HG03196 (cell line): Measurements from ENCODE around the gene SLC15A5.

ENCODE experiments used
- ATAC-seq: cut with Tn5 transposase; IDR thresholded peaks from one replicate; pipeline ENCODE4 v1.9.1; 2021; ENCODE audit not compliant: unreplicated experiment

SLC15A5 gene

DNA sequence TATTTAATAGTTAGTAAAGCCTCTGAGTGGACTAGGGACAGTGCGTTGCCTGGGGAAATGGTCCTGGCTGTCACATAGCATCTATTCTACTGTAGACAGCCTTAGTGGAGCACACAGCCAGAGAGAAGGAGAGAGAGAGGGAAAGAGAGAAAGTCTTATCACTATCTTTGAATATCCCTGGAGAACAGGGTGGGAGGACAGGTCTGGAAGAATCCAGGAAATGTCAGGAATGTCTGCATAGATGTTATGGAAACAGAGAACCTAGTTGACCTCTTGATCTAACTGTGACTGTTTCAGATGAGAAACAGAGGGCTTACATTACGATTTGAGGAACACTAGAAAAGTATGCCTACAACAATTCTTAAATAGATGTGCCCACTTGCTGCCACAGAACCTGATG lies 92.8 kb downstream of the SLC15A5 start:
- no peak for ATAC-seq

DNA sequence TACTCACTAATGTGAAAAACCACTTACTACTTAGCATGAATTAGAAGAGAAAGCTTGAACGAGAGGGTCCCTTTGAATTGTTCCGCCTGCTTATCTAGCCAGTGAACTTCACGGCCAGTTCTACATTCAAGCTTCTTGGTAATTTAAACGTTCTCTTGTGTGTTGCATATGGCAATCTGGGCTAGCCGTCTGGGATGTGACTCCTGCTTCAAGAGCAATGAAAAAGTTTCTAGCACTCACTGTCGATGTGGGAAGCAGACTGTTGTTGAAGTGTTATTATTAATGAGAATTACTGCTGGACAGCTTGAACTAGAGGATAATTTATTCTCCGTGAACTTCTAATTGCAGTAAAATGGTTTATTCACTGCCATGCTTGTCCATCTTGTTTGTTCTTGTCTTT lies 93.9 kb downstream of the SLC15A5 start:
- ATAC-seq, result no peak

DNA sequence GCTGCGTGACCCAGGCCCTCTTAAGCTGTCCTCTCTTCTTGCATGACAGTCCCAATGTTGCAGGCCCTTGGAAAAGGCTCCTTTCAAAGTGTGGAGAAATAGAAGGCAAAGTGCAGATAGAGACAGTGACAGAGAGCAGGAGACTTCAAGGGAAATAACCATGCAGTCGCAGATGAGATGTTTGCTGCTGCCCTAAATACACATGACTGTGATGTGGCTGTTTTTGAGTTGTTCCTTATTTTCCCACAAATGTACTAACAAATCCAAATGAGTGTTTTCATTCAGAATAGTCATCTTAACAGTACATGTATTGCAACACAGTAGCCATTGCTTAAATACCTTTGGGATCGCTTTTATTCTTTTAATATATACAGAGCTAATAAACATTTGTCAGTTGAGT lies 101.6 kb downstream of the SLC15A5 start:
- no peak for ATAC-seq

DNA sequence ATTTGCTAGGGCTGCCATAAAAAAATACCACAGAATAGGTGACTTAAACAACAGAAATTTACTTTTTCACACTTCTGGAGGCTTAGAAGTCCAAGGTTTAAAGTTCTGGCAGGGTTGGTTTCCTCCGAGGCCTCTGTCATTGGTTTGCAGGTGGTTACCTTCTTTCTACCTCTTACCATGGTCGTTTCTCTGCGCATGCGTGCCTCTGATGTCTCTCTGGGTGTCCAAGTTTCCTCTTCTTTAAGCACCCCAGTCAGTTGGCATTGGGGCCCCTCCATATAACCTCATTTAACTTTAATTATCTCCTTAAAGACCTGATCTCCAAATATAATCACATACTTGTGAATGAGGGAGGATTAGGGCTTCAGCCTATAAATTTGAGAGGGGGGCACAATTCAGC lies 103.2 kb downstream of the SLC15A5 start:
- no peak for ATAC-seq

DNA sequence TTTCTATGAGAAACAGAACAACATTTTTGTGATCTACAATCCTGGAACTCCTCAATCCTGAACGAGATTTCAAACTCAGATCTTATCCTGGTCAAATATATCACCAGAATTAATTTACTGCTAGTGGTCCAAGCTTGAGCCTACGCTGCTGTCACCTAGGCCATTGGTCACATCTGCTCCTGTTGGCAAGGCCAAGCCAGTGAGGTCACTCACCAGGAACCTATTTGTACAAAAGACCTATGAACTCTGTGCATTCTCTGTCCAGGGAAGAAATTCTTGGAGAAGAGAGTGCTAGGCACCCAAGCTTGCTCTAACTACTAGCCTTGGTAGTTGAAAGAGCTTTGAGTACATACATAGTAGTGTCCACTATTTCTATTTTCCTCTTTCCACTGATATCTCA lies 106.1 kb downstream of the SLC15A5 start:
- ATAC-seq, result no peak

DNA sequence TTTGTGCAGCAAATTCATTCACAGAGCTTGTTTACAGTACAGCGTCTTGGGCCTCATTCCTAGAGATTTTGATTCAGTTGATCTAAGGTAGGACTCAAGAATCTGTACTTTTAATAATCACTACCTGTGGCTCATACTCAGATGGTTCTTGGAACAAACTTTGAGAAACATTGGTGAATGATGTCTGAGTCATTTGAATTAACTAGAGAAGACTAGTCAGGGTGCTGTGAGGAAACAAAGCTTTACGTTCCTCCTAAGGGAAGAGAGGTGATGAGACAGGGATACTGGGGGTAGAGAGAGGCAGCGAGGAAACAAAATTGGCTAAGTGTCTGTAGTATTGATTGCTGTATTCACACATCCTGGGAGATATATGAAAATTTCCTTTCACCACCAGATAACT lies 109.4 kb downstream of the SLC15A5 start:
- ATAC-seq, result no peak

DNA sequence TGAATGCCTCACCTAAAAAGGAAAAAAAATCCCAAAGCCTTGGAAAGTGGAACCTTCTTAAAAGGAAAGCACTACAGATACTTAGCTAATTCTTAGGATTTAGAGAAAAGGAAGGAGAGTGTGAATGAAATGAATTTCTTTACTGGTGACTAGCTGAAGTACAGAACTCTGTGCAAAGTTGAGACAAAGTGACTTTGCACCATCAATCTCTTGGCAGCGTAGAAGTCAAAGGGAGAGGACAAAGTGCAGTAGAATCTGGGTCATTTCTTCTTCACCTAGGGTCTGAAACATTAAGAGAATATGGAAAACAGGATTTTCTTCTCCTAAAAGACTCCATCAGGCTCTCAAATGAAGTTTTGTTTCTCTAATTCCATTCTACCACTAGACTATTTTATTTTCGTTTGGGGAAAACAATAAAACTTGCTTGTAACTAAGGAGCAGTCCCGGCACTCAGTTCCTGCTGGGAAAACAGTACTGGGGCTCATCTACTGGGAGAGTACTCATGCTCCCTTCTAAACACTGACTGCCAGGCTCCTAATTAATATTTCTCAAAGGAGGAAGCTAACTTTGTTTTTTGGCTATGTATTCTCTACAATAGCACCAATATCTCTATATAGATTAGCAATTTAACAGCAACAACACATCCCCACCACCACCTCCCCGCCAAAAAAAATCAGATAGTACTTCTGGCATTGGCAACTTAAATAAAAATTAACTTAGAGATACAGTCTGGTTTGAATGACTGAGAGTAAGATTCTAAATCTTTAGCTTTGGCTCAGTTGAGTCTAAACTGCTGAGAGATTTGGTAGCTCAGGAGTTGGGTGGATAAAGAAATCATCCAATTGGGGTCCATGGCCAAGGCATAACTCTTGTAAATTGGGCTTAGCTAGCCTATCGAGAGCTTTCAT lies 110.7 kb downstream of the SLC15A5 start:
- no peak for ATAC-seq

DNA sequence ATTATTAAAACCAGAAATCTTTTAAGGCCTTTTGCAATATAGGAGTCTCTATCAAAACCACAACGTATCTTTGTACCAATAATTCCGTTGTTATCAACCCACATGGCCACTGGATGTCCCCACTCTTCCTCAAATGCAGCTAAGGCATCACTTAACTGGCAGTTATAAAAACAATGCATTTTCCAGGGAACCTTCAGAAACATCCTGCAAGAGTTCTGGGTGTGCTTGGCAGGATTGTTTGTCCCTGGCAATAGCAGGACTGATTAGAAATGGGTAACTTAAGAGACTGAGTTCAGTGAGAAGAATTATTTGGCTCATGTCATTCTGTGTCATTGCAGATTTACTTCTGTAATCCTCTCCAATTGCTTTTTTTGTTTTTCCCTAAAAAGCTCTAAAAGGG lies 112.0 kb downstream of the SLC15A5 start:
- ATAC-seq, result no peak

DNA sequence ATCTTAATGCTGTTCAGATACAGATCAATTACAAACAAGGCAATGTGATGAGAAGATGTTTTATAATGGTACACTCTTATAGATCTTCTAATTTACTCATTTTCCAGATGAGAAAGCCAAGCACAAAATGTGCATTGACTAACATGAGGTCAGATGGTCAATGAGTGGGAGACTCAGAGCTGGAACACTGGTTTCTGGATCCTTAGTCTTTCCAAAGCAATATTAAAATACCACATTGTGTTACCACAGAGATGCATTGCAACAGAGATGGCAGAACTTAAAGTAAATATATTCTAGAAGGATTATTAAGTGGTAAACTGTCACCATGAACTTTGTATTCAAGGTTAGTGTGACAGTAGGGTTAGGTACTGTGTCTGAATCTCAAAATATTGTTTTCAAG lies 113.6 kb downstream of the SLC15A5 start:
- ATAC-seq, result no peak

DNA sequence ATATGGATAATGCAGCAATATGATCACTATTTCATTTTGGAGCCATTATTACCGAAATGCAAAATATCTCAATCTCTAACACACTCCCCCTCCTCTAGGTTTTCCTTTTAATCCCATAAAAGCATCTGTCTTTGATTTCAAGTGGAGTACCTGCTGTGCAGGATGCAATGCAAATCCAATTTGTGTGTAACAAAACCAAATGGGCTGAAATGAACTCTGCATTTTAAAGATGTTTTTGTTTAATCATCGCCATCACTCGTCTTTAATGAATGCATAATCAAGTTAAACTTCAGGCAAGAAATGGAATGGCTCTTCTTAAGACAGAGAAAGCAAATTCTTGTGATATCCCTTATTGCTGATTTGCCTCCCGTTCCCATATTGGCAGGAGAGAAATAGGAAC lies 114.3 kb downstream of the SLC15A5 start:
- no peak for ATAC-seq

DNA sequence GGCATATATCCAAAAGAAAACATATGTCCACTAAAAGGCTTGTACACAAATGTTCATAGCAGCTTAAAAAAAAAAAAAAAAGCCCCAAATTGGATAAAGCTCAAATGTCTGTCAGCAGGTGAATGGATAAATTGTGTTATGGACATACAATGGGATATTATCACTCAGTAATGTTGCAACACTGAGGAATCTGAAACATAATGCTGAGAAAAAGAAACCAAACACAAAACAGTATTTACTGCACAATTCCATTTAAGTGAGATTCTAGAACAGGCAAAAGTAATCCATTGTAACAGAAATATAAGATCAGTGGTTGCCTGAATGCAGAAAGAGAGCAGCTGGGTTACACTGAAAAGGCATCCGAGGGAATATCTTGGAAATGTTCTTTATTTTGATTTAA lies 117.9 kb downstream of the SLC15A5 start:
- ATAC-seq, result no peak

DNA sequence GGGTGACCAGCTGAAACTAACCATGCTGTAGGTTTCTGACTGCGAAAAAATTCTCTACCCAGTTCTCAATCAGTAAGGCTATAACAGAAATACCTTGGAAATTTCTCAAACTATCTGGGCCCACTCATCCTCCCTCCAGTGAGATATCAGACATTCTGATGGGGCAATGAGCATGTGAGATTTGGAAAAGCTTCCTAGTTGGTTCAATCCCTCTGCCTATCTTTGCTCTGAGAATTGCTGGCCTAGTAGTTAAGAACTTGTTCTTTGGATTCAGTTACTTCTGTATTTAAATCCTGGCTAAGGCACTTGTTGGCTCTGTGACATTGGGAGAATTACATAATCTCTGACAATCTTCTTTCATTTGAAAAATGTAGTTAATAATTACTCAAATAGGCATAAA lies 119.4 kb downstream of the SLC15A5 start:
- no peak for ATAC-seq

DNA sequence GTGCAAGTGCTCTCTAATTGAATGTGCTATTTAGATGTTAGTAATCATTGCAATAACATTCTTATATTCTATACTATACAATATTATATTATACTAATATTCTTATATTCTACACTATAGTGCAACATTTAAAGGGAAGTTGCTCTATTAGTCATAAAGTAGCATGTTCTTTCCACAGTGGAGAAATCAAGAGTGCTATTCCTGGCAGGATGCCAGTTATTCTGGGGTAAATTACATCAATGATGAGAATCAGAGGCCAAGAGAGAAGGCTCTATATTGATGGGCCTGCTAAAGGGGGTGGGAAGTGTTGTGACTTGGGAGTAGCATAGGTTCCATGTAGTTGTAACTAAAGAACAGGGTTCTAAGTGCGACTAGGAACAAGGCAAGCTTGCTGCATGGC lies 121.5 kb downstream of the SLC15A5 start:
- ATAC-seq, result no peak

DNA sequence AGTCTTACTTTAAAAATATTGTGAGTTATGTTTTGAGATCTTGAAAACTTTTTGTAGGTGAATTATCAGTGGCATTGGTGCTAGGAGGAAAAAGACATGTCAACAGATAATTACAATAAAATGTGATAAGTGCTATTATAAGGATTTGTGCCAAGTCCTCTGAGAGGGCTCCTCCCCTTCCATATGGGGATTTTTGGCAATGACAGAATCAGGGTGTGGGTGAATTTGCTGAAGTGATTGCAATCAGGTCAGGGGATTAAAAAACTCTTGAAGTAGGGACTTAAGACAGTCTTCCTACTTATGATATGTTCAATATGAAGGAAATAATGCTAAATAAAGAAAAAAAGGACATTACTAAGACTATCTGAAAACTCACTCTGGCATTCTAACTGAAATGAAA lies 122.5 kb downstream of the SLC15A5 start:
- no peak for ATAC-seq

DNA sequence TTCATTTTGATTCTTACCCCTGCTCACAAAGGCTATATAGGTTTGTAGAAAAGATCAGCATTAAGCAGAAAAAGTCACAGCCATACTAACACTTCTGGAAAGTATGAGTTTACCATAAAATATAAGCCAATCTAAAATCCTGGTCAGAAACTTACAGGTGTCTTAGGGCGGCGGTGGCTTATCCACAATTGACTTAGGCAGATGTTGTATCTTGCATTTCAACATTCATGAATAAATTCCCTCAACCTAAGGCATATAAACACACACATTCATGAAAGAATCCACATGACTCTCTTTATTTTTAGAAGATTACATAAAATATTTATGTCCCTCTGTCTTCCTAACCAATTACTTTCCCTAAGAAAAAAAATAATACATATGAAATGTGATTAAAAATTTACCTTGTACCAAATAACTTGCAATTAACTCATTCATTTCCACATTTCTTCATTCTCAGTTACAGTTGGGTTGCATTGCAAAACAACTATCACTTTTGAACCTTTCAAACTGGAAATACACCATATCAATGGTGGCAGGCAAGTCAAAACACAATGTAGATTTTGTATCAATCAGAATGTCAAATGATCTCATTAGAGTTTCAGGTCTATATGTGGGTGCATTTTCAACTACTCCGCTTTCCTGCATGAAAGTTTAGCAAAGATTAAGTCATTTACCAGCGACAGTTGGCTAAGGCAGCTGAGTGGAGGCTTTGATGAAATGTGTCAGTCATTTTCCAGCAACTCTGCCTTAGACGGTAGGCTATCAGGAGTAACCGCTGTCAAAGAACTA lies 124.4 kb downstream of the SLC15A5 start:
- ATAC-seq, result no peak

DNA sequence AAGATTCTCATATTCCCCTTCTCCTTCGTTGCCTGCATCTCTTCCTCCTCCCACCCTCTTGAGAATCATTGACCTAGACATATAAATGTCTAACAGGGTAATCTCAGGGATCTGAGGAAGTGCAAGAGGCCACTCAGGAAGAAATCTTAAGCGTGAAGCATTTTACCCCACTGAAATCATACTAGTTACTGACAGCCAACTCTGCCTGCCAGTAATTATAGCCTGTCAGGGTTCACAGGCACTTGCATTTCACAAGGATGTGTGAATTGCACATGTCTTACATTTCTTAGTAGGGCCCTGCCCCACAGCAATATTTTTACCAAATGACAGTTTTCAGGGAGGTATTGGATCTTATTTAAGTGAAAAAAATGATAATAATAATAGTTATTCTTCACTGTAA lies 127.2 kb downstream of the SLC15A5 start:
- no peak for ATAC-seq

DNA sequence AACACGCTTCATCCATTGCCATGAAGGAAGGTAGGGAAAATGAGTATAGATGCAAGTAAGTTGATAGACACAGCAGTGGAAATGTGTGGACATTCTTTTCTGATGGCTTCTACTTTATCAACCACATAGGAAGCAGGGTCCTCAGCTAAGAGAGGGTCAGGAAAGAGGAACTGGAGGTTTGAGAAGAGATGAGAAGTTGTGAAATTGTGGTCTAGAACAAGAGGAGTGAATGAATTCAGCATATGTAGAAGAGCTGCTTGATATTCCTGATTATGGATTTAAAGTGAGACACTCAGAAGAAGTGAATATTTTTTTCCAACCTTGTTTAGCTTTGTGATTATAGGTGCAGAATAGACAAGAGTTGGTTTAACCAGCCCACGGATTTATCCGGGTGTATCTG lies 128.5 kb downstream of the SLC15A5 start:
- no peak for ATAC-seq
